IPS-20b (cell line): ENCODE data around the gene TFDP3.

Source experiments
- H3K27ac ChIP-seq: one replicate; pipeline ENCODE4 v1.5.1; 2013; ENCODE audit warnings: low read length
- H3K27me3 ChIP-seq: 2 replicates; pipeline ENCODE4 v1.6.1; 2013; ENCODE audit warnings: mild to moderate bottlenecking, low read length, inconsistent platforms; ENCODE audit not compliant: insufficient read depth
- H3K36me3 ChIP-seq: 2 replicates; pipeline ENCODE4 v1.6.1; 2013; ENCODE audit warnings: low read depth, mild to moderate bottlenecking, inconsistent platforms, low read length, moderate library complexity; ENCODE audit not compliant: insufficient read depth
- H3K4me1 ChIP-seq: 2 replicates; pipeline ENCODE4 v1.6.1; 2013; ENCODE audit warnings: mild to moderate bottlenecking, control low read depth, inconsistent platforms, low read length, moderate library complexity; ENCODE audit not compliant: insufficient read depth
- H3K4me3 ChIP-seq: 2 replicates; pipeline ENCODE4 v1.5.1; 2013; ENCODE audit warnings: mild to moderate bottlenecking, low read length, inconsistent platforms
- H3K9ac ChIP-seq: 2 replicates; pipeline ENCODE4 v1.6.1; 2013; ENCODE audit warnings: low read depth, mild to moderate bottlenecking, inconsistent platforms, low read length, moderate library complexity
- H3K9me3 ChIP-seq: 2 replicates; pipeline ENCODE4 v1.6.1; 2013; ENCODE audit warnings: mild to moderate bottlenecking, low read depth, low read length, inconsistent platforms; ENCODE audit not compliant: insufficient read depth

Gene TFDP3

DNA sequence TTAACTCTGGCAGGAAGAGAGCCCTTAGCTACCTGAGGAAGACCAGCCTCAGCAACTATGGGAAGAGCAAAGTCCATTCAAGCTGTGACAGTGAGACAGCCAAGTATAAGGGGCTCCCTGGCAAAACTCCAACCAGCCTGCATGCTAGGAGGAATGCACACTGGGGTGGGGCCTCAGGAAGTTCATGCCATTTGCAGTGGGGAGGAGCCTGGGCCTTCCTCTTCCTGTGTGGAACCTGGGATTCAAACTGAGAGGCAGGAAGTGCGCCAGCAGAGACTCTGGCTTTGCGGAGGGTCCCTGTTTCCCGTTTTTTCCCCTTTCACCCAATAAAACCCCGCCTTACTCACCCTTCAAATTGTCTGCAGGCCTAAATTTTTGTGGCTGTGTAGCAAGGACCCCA lies 33.0 kb downstream of the TFDP3 start:
- no peak overlapping the region for H3K27ac ChIP-seq

GRCh38 chrX:133183806-133184205 lies 34.3 kb downstream of the TFDP3 start:
- no peaks in the 10 kb centered on the region for H3K36me3 ChIP-seq
- H3K27ac ChIP-seq = no peak overlapping the region
- H3K4me3 ChIP-seq = no peak overlapping the region
- no peak overlapping the region for H3K9ac ChIP-seq
- H3K9me3 ChIP-seq = no peaks in the 10 kb centered on the region
- H3K4me1 ChIP-seq = no peaks in the 10 kb centered on the region
- no peaks in the 10 kb centered on the region for H3K27me3 ChIP-seq

More for the DNA sequence above, 33.0 kb downstream of the TFDP3 start:
- Histone ChIP-seq H3K4me3 (no peak overlapping the region), H3K9me3 (no peaks in the 10 kb centered on the region), H3K36me3 (no peaks in the 10 kb centered on the region), H3K9ac (no peak overlapping the region), H3K4me1 (no peaks in the 10 kb centered on the region), H3K27me3 (no peaks in the 10 kb centered on the region)

- Histone ChIP-seq H3K4me1 (no peaks in the 10 kb centered on the region), H3K27ac (no peak overlapping the region), H3K9ac (no peak overlapping the region), H3K9me3 (no peaks in the 10 kb centered on the region), H3K4me3 (no peak overlapping the region), H3K36me3 (no peaks in the 10 kb centered on the region), H3K27me3 (no peaks in the 10 kb centered on the region)
Measured at GRCh38 chrX:133179500-133179899, 38.7 kb downstream of the TFDP3 start.

DNA sequence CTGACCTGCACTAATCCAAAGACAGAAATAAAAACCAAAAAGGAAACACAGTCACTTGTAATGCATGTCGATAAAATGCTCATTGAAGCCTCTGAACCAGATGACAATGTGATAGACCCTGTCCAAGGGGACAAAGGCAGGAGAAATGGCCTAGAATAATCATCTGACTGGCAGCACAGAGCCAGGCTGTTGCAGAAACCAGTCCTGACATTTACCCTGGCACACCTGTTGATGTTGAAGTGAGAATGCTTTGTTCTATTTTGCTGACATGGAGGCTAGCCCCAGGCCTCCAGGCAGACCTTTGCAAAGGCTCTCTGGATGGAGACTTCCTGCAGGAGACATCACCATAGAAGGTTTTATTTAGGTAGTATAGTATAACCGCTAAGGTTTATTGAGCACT lies 41.0 kb downstream of the TFDP3 start:
- Histone ChIP-seq H3K36me3 (no peaks in the 10 kb centered on the region), H3K4me1 (no peaks in the 10 kb centered on the region), H3K27me3 (no peaks in the 10 kb centered on the region), H3K9me3 (no peaks in the 10 kb centered on the region), H3K27ac (no peak overlapping the region), H3K4me3 (no peak overlapping the region), H3K9ac (no peak overlapping the region)

GRCh38 chrX:133175605-133176004 lies 42.5 kb downstream of the TFDP3 start:
- Histone ChIP-seq H3K27me3 (no peaks in the 10 kb centered on the region), H3K27ac (no peak overlapping the region), H3K9me3 (no peaks in the 10 kb centered on the region), H3K36me3 (no peaks in the 10 kb centered on the region), H3K4me3 (no peak overlapping the region), H3K4me1 (no peaks in the 10 kb centered on the region), H3K9ac (no peak overlapping the region)

- Histone ChIP-seq H3K4me3 (no peak overlapping the region), H3K9ac (no peak overlapping the region), H3K27me3 (no peaks in the 10 kb centered on the region), H3K36me3 (no peaks in the 10 kb centered on the region), H3K4me1 (no peaks in the 10 kb centered on the region), H3K9me3 (no peaks in the 10 kb centered on the region), H3K27ac (no peak overlapping the region)
Measured at GRCh38 chrX:133175162-133175561, 43.0 kb downstream of the TFDP3 start.

DNA sequence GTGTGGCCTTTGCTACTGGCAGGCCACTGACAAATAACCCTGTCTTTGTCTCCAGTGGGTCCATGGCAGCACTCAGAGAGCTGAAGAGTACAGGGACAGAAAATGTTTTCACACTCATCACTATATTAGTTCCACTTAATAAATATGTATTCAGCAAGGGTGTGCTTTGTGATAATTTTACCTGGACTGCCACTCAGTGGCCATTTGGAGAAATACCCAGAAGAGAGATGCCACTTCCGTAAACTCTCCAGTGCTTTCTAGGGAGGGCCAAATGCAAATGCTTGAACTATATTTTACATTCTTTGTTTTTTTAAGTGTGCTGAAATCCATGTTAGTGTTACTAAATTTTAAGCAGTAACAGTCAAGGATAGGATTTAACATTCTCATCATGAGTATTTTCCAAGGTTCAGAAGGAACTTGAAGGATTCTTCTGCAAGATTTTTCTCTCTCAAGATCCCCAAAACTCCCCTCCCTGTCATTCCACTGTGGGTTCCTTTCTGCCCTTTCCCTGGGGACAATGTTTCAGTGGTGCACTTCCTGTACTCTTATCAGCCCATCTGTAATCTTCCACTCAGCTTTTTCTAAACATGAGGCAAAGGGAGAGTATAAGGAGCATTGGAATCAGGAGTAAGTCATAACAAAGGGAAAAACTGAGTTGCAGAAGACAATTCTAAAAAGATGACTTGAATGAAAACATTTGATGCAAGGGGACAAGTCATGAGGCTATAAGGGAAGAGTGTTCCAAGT lies 46.0 kb downstream of the TFDP3 start:
- H3K4me1 ChIP-seq = no peaks in the 10 kb centered on the region
- H3K4me3 ChIP-seq = no peak overlapping the region
- no peaks in the 10 kb centered on the region for H3K9me3 ChIP-seq
- H3K36me3 ChIP-seq = no peaks in the 10 kb centered on the region
- no peak overlapping the region for H3K9ac ChIP-seq
- no peaks in the 10 kb centered on the region for H3K27me3 ChIP-seq
- no peak overlapping the region for H3K27ac ChIP-seq
